ENCODE data around the gene SCOC. TPM values are rescaled to one million over a fixed set of nuclear protein-coding genes. Genes with fewer than 3 reads are reported as not detected.

Gene SCOC
- total and polyA plus RNA-seq, 2 of the 13 experiments (the other 11 are each of a cell fraction or from before 2014, with no cell fraction given): 43.8 to 65.2 TPM

GRCh38 chr4:140400111-140400510 is 26.7 kb downstream of the SCOC start:
- ChIA-PET CTCF (ENCODE audit: low intra/inter-chr PET ratio, low total read pairs) (no interaction called here), POLR2A (no interaction called here)
- FAIRE-seq: no peak
- no peak for DNase-seq (ENCODE audit: low spot score)
- no peak overlapping the region for H3K4me2 ChIP-seq (ENCODE audit: low read depth, low read length)
- H3K4me3 ChIP-seq (replicated peaks in 1 of 3; ENCODE audit: insufficient read depth in 1 of 3, low read depth in 2 of 3, low read length in 3 of 3): no peak overlapping the region
- no peak overlapping the region for H2AFZ ChIP-seq (ENCODE audit: low read length)
- H3K9me3 ChIP-seq (ENCODE audit: low read length): no peaks in the 10 kb centered on the region
- 88% methylated on average over 2 of the region's 2 CpGs for WGBS (ENCODE audit: low lambda C conversion rate)
- TF ChIP-seq FOXA3 (CRISPR knock-in tag; IDR thresholded peaks at IDR 0.05) (no peak), MAFK (conservative IDR thresholded peaks at IDR 0.05 in 1 of 2, IDR thresholded peaks at IDR 0.05 in 1 of 2; ENCODE audit: low read length in 2 of 2) (peak; percentile 69 to 83), DR1 (CRISPR knock-in tag; IDR thresholded peaks at IDR 0.05) (no peak), MAFF (IDR thresholded peaks at IDR 0.05; ENCODE audit: low read depth, low read length) (peak; percentile 75), FOXM1 (CRISPR knock-in tag; IDR thresholded peaks at IDR 0.05) (no peak), POGZ (CRISPR knock-in tag; IDR thresholded peaks at IDR 0.05) (no peak), ADNP (CRISPR knock-in tag; IDR thresholded peaks at IDR 0.05) (no peak)
- peaks cover 0 to 6% of the 10 kb centered on the region in 2 experiments; a peak in 1 of 5 replicates for H3K36me3 ChIP-seq (replicated peaks in 1 of 2; ENCODE audit: control insufficient read depth in 1 of 2, insufficient read depth in 2 of 2, low read length in 2 of 2)
- H3K9ac ChIP-seq (ENCODE audit: insufficient read depth, low read depth, low read length): no peak overlapping the region
- no peaks in the 10 kb centered on the region for H3K79me2 ChIP-seq (ENCODE audit: insufficient read depth, low read length)
- intact Hi-C loops (cut with micrococcal nuclease; ENCODE audit: unreplicated experiment) (no loop called here), in situ Hi-C loops (cut with HindIII; ENCODE audit: extremely low pct_ligation_motif_present, low pct_unique_long_range_greater_than_20kb) (no loop called here)
- H3K27ac ChIP-seq (ENCODE audit: extremely low read length, insufficient read depth, low read length): no peak overlapping the region
- no peaks in the 10 kb centered on the region for H4K20me1 ChIP-seq (ENCODE audit: insufficient read depth, low read length)
- no peaks in the 10 kb centered on the region for H3K4me1 ChIP-seq (ENCODE audit: insufficient read depth, low read length)
- BruUV-seq (replicated peaks): no TSS peak
- no peak for ATAC-seq
- H3K27me3 ChIP-seq (ENCODE audit: control insufficient read depth in 1 of 2, insufficient read depth in 2 of 2, low read length in 2 of 2): no peaks in the 10 kb centered on the region

DNA sequence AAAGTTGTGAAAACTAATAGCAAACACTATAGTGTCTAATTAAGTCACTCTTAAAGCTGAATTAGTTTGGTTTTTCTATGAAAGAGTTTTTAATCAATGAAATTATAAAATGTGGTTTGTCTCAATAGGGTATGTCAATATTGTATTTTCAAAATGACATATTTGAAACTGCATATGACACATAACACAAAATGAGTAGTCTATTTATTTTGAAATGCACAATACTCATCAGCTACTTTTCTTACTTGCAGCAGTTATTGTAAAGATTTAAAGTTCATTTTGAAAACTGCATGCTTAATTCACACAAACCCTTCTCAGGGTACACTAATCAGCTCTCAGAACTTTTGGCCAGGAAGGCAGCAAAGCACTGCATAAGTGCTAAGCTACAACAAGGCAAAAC is 32.8 kb downstream of the SCOC start:
- Histone ChIP-seq H3K9me3 (ENCODE audit: low read length) (no peaks in the 10 kb centered on the region), H3K4me3 (replicated peaks in 1 of 3; ENCODE audit: insufficient read depth in 1 of 3, low read depth in 2 of 3, low read length in 3 of 3) (no peak overlapping the region), H3K36me3 (replicated peaks in 1 of 2; ENCODE audit: control insufficient read depth in 1 of 2, insufficient read depth in 2 of 2, low read length in 2 of 2) (peaks cover 0 to 4% of the 10 kb centered on the region in 2 experiments; a peak in 1 of 5 replicates), H2AFZ (ENCODE audit: low read length) (no peak overlapping the region), H4K20me1 (ENCODE audit: insufficient read depth, low read length) (no peaks in the 10 kb centered on the region), H3K27ac (ENCODE audit: extremely low read length, insufficient read depth, low read length) (no peak overlapping the region), H3K9ac (ENCODE audit: insufficient read depth, low read depth, low read length) (no peak overlapping the region), H3K27me3 (ENCODE audit: control insufficient read depth in 1 of 2, insufficient read depth in 2 of 2, low read length in 2 of 2) (no peaks in the 10 kb centered on the region), H3K4me1 (ENCODE audit: insufficient read depth, low read length) (no peaks in the 10 kb centered on the region), H3K4me2 (ENCODE audit: low read depth, low read length) (no peak overlapping the region), H3K79me2 (ENCODE audit: insufficient read depth, low read length) (no peaks in the 10 kb centered on the region)
- FAIRE-seq (no peak), DNase-seq (ENCODE audit: low spot score) (no peak), ATAC-seq (no peak)
- intact Hi-C loops (cut with micrococcal nuclease; ENCODE audit: unreplicated experiment) (no loop called here), in situ Hi-C loops (cut with HindIII; ENCODE audit: extremely low pct_ligation_motif_present, low pct_unique_long_range_greater_than_20kb) (no loop called here)
- BruUV-seq (replicated peaks): no TSS peak
- TF ChIP-seq, protein P1, sequence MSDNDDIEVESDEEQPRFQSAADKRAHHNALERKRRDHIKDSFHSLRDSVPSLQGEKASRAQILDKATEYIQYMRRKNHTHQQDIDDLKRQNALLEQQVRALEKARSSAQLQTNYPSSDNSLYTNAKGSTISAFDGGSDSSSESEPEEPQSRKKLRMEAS (IDR thresholded peaks at IDR 0.05): no peak
- no peak for TF ChIP-seq ATF1 (CRISPR knock-in tag; IDR thresholded peaks at IDR 0.05)
- TF ChIP-seq ZBTB10 (CRISPR knock-in tag; IDR thresholded peaks at IDR 0.05; ENCODE audit: borderline replicate concordance): no peak
- no peak for TF ChIP-seq ELF3 (CRISPR knock-in tag; IDR thresholded peaks at IDR 0.05)
- no peak for TF ChIP-seq NR3C1 (CRISPR knock-in tag; IDR thresholded peaks at IDR 0.05)
- no peak for TF ChIP-seq ETV5 (CRISPR knock-in tag; IDR thresholded peaks at IDR 0.05; ENCODE audit: borderline replicate concordance)
- no peak for TF ChIP-seq NFIC (IDR thresholded peaks at IDR 0.05; ENCODE audit: low read length)
- TF ChIP-seq PCBP2 (optimal IDR thresholded peaks at IDR 0.05; ENCODE audit: low read depth, low read length, poor library complexity, severe bottlenecking): no peak
- POLR2A ChIA-PET: no interaction called here
- CTCF ChIA-PET (ENCODE audit: low intra/inter-chr PET ratio, low total read pairs): no interaction called here
